Measurements from ENCODE around the gene HBQ1. TPM values are rescaled to one million over a fixed set of nuclear protein-coding genes. Genes with fewer than 3 reads are reported as not detected.

Gene HBQ1
- total and polyA plus RNA-seq, 4 donors, result 50.9 TPM; not detected in 3

DNA sequence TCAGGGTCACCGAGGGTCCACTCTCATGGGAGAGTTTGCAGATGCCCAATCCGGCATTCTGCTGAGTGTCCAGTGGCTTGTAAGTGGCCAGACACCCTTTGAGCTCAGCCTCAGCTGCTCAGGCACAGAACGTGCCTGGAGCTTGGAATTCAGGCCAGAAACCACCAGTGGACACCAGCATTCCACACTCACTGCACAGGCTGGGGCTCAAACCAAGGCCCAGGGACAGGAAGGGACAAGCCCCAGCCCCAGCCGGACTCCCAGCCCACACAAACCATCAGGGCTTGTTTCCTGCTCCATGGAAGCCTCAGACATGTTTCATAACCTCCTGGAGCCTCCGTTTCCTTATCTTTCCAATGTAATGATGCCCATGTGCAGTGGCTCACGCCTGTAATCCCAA lies 36.8 kb upstream of the HBQ1 start:
- Histone ChIP-seq H3K4me3 (ENCODE audit: low read depth in 1 of 3, low read length in 3 of 3) (no peak overlapping the region), H3K9ac (ENCODE audit: low read depth in 1 of 2, low read length in 2 of 2) (no peak overlapping the region), H3K4me1 (ENCODE audit: control insufficient read depth in 4 of 4, insufficient read depth in 4 of 4, low read length in 3 of 4) (no peaks in the 10 kb centered on the region), H3K36me3 (ENCODE audit: control insufficient read depth in 4 of 4, insufficient read depth in 3 of 4, low read depth in 1 of 4, low read length in 3 of 4) (no peaks in the 10 kb centered on the region), H3K27ac (ENCODE audit: low read depth in 1 of 2, low read length in 2 of 2) (no peak overlapping the region), H3K27me3 (ENCODE audit: control insufficient read depth in 4 of 4, insufficient read depth in 4 of 4, low read length in 3 of 4) (no peaks in the 10 kb centered on the region), H3K9me3 (ENCODE audit: control insufficient read depth in 4 of 4, low read length in 3 of 4) (no peaks in the 10 kb centered on the region)
- no peak for DNase-seq (ENCODE audit: low spot score)
- TF ChIP-seq NR2F2 (IDR thresholded peaks at IDR 0.05), result no peak
- no peak for TF ChIP-seq YY1 (IDR thresholded peaks at IDR 0.05)
- TF ChIP-seq, protein P1, sequence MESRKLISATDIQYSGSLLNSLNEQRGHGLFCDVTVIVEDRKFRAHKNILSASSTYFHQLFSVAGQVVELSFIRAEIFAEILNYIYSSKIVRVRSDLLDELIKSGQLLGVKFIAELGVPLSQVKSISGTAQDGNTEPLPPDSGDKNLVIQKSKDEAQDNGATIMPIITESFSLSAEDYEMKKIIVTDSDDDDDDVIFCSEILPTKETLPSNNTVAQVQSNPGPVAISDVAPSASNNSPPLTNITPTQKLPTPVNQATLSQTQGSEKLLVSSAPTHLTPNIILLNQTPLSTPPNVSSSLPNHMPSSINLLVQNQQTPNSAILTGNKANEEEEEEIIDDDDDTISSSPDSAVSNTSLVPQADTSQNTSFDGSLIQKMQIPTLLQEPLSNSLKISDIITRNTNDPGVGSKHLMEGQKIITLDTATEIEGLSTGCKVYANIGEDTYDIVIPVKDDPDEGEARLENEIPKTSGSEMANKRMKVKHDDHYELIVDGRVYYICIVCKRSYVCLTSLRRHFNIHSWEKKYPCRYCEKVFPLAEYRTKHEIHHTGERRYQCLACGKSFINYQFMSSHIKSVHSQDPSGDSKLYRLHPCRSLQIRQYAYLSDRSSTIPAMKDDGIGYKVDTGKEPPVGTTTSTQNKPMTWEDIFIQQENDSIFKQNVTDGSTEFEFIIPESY (IDR thresholded peaks at IDR 0.05), result no peak
- TF ChIP-seq HNF4A (conservative IDR thresholded peaks at IDR 0.05), result no peak
- TF ChIP-seq RAD21 (IDR thresholded peaks at IDR 0.05), result no peak
- TF ChIP-seq GABPA (IDR thresholded peaks at IDR 0.05 in 1 of 2, conservative IDR thresholded peaks at IDR 0.05 in 1 of 2), result no peak
- no peak for TF ChIP-seq HNF4G (IDR thresholded peaks at IDR 0.05)
- no peak for TF ChIP-seq FOXA1 (IDR thresholded peaks at IDR 0.05)
- TF ChIP-seq EGR1 (IDR thresholded peaks at IDR 0.05; ENCODE audit: low read depth in 2 of 2), result no peak
- no peak for TF ChIP-seq TAF1 (conservative IDR thresholded peaks at IDR 0.05)
- TF ChIP-seq, protein P2, sequence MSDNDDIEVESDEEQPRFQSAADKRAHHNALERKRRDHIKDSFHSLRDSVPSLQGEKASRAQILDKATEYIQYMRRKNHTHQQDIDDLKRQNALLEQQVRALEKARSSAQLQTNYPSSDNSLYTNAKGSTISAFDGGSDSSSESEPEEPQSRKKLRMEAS (IDR thresholded peaks at IDR 0.05), result no peak
- TF ChIP-seq, protein P3, sequence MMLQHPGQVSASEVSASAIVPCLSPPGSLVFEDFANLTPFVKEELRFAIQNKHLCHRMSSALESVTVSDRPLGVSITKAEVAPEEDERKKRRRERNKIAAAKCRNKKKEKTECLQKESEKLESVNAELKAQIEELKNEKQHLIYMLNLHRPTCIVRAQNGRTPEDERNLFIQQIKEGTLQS (IDR thresholded peaks at IDR 0.05), result no peak
- no peak for TF ChIP-seq JUND (IDR thresholded peaks at IDR 0.05)
- TF ChIP-seq SP1 (IDR thresholded peaks at IDR 0.05), result no peak
- TF ChIP-seq, protein P4, sequence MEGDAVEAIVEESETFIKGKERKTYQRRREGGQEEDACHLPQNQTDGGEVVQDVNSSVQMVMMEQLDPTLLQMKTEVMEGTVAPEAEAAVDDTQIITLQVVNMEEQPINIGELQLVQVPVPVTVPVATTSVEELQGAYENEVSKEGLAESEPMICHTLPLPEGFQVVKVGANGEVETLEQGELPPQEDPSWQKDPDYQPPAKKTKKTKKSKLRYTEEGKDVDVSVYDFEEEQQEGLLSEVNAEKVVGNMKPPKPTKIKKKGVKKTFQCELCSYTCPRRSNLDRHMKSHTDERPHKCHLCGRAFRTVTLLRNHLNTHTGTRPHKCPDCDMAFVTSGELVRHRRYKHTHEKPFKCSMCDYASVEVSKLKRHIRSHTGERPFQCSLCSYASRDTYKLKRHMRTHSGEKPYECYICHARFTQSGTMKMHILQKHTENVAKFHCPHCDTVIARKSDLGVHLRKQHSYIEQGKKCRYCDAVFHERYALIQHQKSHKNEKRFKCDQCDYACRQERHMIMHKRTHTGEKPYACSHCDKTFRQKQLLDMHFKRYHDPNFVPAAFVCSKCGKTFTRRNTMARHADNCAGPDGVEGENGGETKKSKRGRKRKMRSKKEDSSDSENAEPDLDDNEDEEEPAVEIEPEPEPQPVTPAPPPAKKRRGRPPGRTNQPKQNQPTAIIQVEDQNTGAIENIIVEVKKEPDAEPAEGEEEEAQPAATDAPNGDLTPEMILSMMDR (IDR thresholded peaks at IDR 0.05; ENCODE audit: low read depth, low read length, missing input control), result no peak
- no peak for TF ChIP-seq RXRA (IDR thresholded peaks at IDR 0.05)
- TF ChIP-seq, protein P5, sequence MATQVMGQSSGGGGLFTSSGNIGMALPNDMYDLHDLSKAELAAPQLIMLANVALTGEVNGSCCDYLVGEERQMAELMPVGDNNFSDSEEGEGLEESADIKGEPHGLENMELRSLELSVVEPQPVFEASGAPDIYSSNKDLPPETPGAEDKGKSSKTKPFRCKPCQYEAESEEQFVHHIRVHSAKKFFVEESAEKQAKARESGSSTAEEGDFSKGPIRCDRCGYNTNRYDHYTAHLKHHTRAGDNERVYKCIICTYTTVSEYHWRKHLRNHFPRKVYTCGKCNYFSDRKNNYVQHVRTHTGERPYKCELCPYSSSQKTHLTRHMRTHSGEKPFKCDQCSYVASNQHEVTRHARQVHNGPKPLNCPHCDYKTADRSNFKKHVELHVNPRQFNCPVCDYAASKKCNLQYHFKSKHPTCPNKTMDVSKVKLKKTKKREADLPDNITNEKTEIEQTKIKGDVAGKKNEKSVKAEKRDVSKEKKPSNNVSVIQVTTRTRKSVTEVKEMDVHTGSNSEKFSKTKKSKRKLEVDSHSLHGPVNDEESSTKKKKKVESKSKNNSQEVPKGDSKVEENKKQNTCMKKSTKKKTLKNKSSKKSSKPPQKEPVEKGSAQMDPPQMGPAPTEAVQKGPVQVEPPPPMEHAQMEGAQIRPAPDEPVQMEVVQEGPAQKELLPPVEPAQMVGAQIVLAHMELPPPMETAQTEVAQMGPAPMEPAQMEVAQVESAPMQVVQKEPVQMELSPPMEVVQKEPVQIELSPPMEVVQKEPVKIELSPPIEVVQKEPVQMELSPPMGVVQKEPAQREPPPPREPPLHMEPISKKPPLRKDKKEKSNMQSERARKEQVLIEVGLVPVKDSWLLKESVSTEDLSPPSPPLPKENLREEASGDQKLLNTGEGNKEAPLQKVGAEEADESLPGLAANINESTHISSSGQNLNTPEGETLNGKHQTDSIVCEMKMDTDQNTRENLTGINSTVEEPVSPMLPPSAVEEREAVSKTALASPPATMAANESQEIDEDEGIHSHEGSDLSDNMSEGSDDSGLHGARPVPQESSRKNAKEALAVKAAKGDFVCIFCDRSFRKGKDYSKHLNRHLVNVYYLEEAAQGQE (IDR thresholded peaks at IDR 0.05), result no peak
- no peak for TF ChIP-seq FOXA2 (IDR thresholded peaks at IDR 0.05)
- 67% methylated on average over 6 of the region's 6 CpGs for WGBS

Measured in liver (tissue), 9 donors.